ENCODE results near the gene C1QTNF5.

DNA sequence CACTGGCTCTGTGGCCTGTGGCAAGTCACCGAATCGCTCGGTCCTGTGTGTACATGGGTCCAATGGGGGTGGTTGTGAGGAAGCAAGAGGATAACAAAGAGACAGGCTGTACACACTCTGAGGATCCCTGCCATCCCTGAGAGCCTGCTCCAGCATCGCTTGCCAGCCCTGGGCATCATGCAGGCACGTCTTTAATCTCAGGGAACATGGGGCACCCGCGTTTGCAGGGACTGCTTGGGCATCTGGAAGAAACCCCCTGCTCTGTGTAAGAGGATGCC lies 1.3 kb upstream of the C1QTNF5 start:
- TF ChIP-seq, protein P1, sequence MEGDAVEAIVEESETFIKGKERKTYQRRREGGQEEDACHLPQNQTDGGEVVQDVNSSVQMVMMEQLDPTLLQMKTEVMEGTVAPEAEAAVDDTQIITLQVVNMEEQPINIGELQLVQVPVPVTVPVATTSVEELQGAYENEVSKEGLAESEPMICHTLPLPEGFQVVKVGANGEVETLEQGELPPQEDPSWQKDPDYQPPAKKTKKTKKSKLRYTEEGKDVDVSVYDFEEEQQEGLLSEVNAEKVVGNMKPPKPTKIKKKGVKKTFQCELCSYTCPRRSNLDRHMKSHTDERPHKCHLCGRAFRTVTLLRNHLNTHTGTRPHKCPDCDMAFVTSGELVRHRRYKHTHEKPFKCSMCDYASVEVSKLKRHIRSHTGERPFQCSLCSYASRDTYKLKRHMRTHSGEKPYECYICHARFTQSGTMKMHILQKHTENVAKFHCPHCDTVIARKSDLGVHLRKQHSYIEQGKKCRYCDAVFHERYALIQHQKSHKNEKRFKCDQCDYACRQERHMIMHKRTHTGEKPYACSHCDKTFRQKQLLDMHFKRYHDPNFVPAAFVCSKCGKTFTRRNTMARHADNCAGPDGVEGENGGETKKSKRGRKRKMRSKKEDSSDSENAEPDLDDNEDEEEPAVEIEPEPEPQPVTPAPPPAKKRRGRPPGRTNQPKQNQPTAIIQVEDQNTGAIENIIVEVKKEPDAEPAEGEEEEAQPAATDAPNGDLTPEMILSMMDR (IDR thresholded peaks at IDR 0.05; ENCODE audit: poor library complexity) = no peak
- TF ChIP-seq EZH2 (IDR thresholded peaks at IDR 0.05; ENCODE audit: borderline replicate concordance) = no peak

Measured in hepatocyte (in vitro differentiated cells).